ENCODE results near the gene SNED1. TPM values are rescaled to one million over a fixed set of nuclear protein-coding genes. Genes with fewer than 3 reads are reported as not detected.

SNED1 gene
- total and polyA plus RNA-seq, 2 experiments from 2014 or later: 1.5 to 2.8 TPM

GRCh38 chr2:241142063-241142462, 143.6 kb downstream of the SNED1 start:
- Mint-ChIP-seq H3K36me3 (ENCODE audit: low read depth) (peaks cover 30% of the 10 kb centered on the region), H3K4me1 (no peaks in the 10 kb centered on the region), H3K4me3 (no peak overlapping the region; the same call in 2 of the 3 replicates), H3K9me3 (no peaks in the 10 kb centered on the region), H3K27ac (peak overlapping the region; percentile 32; the same call in 1 of the 2 replicates), H3K27me3 (ENCODE audit: insufficient read depth, low read depth, poor library complexity) (peaks cover 2% of the 10 kb centered on the region)
- no peaks in the 10 kb centered on the region for H3K9me2 ChIP-seq (ENCODE audit: insufficient read depth)
- no peak overlapping the region for H2AFZ ChIP-seq
- no peak for DNase-seq (ENCODE audit: low spot score)
- TF ChIP-seq ZNF114 (CRISPR knock-in tag; IDR thresholded peaks at IDR 0.05) (no peak), ETS1 (IDR thresholded peaks at IDR 0.05) (no peak), NANOG (IDR thresholded peaks at IDR 0.05; ENCODE audit: borderline replicate concordance) (no peak), EZH2phosphoT487 (IDR thresholded peaks at IDR 0.05; ENCODE audit: unreplicated experiment) (no peak), EZH2 (IDR thresholded peaks at IDR 0.05; ENCODE audit: low read depth, unreplicated experiment) (no peak), CREB1 (CRISPR knock-in tag; IDR thresholded peaks at IDR 0.05; ENCODE audit: low read depth) (no peak), POLR2AphosphoS5 (IDR thresholded peaks at IDR 0.05; ENCODE audit: low read depth) (no peak), STAT1 (IDR thresholded peaks at IDR 0.05; ENCODE audit: unreplicated experiment) (no peak)
- TF ChIP-seq, protein P1, sequence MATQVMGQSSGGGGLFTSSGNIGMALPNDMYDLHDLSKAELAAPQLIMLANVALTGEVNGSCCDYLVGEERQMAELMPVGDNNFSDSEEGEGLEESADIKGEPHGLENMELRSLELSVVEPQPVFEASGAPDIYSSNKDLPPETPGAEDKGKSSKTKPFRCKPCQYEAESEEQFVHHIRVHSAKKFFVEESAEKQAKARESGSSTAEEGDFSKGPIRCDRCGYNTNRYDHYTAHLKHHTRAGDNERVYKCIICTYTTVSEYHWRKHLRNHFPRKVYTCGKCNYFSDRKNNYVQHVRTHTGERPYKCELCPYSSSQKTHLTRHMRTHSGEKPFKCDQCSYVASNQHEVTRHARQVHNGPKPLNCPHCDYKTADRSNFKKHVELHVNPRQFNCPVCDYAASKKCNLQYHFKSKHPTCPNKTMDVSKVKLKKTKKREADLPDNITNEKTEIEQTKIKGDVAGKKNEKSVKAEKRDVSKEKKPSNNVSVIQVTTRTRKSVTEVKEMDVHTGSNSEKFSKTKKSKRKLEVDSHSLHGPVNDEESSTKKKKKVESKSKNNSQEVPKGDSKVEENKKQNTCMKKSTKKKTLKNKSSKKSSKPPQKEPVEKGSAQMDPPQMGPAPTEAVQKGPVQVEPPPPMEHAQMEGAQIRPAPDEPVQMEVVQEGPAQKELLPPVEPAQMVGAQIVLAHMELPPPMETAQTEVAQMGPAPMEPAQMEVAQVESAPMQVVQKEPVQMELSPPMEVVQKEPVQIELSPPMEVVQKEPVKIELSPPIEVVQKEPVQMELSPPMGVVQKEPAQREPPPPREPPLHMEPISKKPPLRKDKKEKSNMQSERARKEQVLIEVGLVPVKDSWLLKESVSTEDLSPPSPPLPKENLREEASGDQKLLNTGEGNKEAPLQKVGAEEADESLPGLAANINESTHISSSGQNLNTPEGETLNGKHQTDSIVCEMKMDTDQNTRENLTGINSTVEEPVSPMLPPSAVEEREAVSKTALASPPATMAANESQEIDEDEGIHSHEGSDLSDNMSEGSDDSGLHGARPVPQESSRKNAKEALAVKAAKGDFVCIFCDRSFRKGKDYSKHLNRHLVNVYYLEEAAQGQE (IDR thresholded peaks at IDR 0.05; ENCODE audit: unreplicated experiment): no peak
- no peak for ATAC-seq
- no peaks in the 10 kb centered on the region for H3F3A ChIP-seq (replicated peaks; ENCODE audit: low read depth)
- no peaks in the 10 kb centered on the region for H3K4me1 ChIP-seq (ENCODE audit: insufficient read depth)
- no peak overlapping the region for H3K4me3 ChIP-seq
- no peaks in the 10 kb centered on the region for H3K27me3 ChIP-seq (ENCODE audit: insufficient read depth)
- H4K20me1 ChIP-seq (replicated peaks; ENCODE audit: insufficient read depth): peaks cover 13% of the 10 kb centered on the region
- H3K36me3 ChIP-seq (ENCODE audit: insufficient read depth): peaks cover 14% of the 10 kb centered on the region; the same call in 1 of the 2 replicates
- H3K4me2 ChIP-seq: no peak overlapping the region
- peaks cover 45% of the 10 kb centered on the region for H3K79me2 ChIP-seq (replicated peaks; ENCODE audit: insufficient read depth)
- H3K27ac ChIP-seq (ENCODE audit: low read depth): no peak overlapping the region

DNA sequence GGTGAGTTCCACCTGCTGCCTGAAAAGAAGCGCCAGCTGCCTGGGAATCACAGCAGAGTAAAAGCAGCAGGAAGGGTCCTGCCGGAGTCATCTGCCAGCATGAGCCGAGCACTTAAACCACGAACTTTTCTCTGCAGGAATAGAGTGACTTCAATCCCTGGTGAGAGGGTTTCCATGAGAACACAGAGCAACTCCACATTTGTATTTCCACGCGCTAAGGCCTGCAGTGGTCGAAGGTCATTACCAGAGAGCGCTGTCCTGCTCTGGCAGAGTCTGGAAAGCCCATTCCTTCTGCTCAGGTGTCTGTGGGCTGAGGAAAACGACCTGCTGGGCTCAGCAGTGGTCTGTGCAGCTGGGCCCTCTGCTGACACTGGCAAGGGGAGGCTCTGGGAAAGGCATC, 144.2 kb downstream of the SNED1 start:
- Mint-ChIP-seq H3K27ac (no peak overlapping the region), H3K4me1 (no peaks in the 10 kb centered on the region), H3K4me3 (no peak overlapping the region), H3K27me3 (ENCODE audit: insufficient read depth, low read depth, poor library complexity) (peaks cover 2% of the 10 kb centered on the region), H3K9me3 (no peaks in the 10 kb centered on the region), H3K36me3 (ENCODE audit: low read depth) (peaks cover 30% of the 10 kb centered on the region)
- Histone ChIP-seq H3F3A (replicated peaks; ENCODE audit: low read depth) (no peaks in the 10 kb centered on the region), H2AFZ (no peak overlapping the region), H3K4me2 (no peak overlapping the region), H3K27ac (ENCODE audit: low read depth) (no peak overlapping the region), H3K4me1 (ENCODE audit: insufficient read depth) (no peaks in the 10 kb centered on the region), H3K4me3 (no peak overlapping the region), H4K20me1 (replicated peaks; ENCODE audit: insufficient read depth) (peaks cover 15% of the 10 kb centered on the region), H3K9me2 (ENCODE audit: insufficient read depth) (no peaks in the 10 kb centered on the region), H3K79me2 (replicated peaks; ENCODE audit: insufficient read depth) (peaks cover 50% of the 10 kb centered on the region), H3K36me3 (ENCODE audit: insufficient read depth) (peaks cover 14% of the 10 kb centered on the region; the same call in 1 of the 2 replicates), H3K27me3 (ENCODE audit: insufficient read depth) (no peaks in the 10 kb centered on the region)
- ATAC-seq: no peak
- no peak for DNase-seq (ENCODE audit: low spot score)
- TF ChIP-seq EZH2phosphoT487 (IDR thresholded peaks at IDR 0.05; ENCODE audit: unreplicated experiment) (no peak), EZH2 (IDR thresholded peaks at IDR 0.05; ENCODE audit: low read depth, unreplicated experiment) (no peak), JUNB (IDR thresholded peaks at IDR 0.05; ENCODE audit: unreplicated experiment) (no peak), ZNF331 (CRISPR knock-in tag; IDR thresholded peaks at IDR 0.05; ENCODE audit: low read depth) (no peak), ETS1 (IDR thresholded peaks at IDR 0.05) (no peak), CREB1 (CRISPR knock-in tag; IDR thresholded peaks at IDR 0.05; ENCODE audit: low read depth) (no peak), POLR2AphosphoS5 (IDR thresholded peaks at IDR 0.05; ENCODE audit: low read depth) (no peak), STAT1 (IDR thresholded peaks at IDR 0.05; ENCODE audit: unreplicated experiment) (no peak), NANOG (IDR thresholded peaks at IDR 0.05; ENCODE audit: borderline replicate concordance) (no peak)
- TF ChIP-seq, protein P2, sequence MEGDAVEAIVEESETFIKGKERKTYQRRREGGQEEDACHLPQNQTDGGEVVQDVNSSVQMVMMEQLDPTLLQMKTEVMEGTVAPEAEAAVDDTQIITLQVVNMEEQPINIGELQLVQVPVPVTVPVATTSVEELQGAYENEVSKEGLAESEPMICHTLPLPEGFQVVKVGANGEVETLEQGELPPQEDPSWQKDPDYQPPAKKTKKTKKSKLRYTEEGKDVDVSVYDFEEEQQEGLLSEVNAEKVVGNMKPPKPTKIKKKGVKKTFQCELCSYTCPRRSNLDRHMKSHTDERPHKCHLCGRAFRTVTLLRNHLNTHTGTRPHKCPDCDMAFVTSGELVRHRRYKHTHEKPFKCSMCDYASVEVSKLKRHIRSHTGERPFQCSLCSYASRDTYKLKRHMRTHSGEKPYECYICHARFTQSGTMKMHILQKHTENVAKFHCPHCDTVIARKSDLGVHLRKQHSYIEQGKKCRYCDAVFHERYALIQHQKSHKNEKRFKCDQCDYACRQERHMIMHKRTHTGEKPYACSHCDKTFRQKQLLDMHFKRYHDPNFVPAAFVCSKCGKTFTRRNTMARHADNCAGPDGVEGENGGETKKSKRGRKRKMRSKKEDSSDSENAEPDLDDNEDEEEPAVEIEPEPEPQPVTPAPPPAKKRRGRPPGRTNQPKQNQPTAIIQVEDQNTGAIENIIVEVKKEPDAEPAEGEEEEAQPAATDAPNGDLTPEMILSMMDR (conservative IDR thresholded peaks at IDR 0.05; ENCODE audit: low read depth in 2 of 2): no peak
- TF ChIP-seq, protein P1 (IDR thresholded peaks at IDR 0.05; ENCODE audit: unreplicated experiment): no peak

All from GM23338 (cell line).